SU-DHL-6 (cell line): ENCODE data around the gene FOXE1.

Experiments
- H2AFZ ChIP-seq: fragments of 200-600 bp; sonication (generic); 2 replicates; pipeline ENCODE4 v1.6.1; 2014; ENCODE audit warnings: low read depth, mild to moderate bottlenecking, moderate library complexity, mixed read lengths, antibody characterized with exemption, low read length; ENCODE audit not compliant: severe bottlenecking
- H3F3A ChIP-seq: fragments of 200-600 bp; shearing (Covaris generic); 2 replicates; pipeline ENCODE4 v1.6.0; 2016; ENCODE audit warnings: antibody characterized with exemption, mild to moderate bottlenecking; ENCODE audit not compliant: insufficient read depth
- H3K27ac ChIP-seq: fragments of 200-600 bp; sonication (generic); 2 replicates; pipeline ENCODE4 v1.5.1; 2016; ENCODE audit warnings: low read depth, mild to moderate bottlenecking, low read length, moderate library complexity, mixed read lengths
- H3K27me3 ChIP-seq: fragments of 200-600 bp; sonication (generic), shearing (Covaris generic); 2 replicates; pipeline ENCODE4 v1.6.0; 2014; ENCODE audit warnings: mild to moderate bottlenecking, low read length
- H3K36me3 ChIP-seq: fragments of 200-600 bp; sonication (generic); 2 replicates; pipeline ENCODE4 v1.6.1; 2014; ENCODE audit warnings: mild to moderate bottlenecking, low read length, mixed read lengths
- H3K4me2 ChIP-seq: fragments of 300-600, 200-600 bp; shearing (Covaris generic), sonication (generic); 2 replicates; pipeline ENCODE4 v1.6.0; 2014; ENCODE audit warnings: low read length, low read depth, mild to moderate bottlenecking; ENCODE audit not compliant: poor library complexity, severe bottlenecking
- H3K4me3 ChIP-seq: fragments of 200-600 bp; sonication (generic); 2 replicates; pipeline ENCODE4 v1.5.1; 2014; ENCODE audit warnings: antibody characterized with exemption, low read length, mild to moderate bottlenecking, mixed read lengths; ENCODE audit not compliant: insufficient read depth, poor library complexity, severe bottlenecking
- H3K79me2 ChIP-seq: fragments of 200-600 bp; sonication (generic); 2 replicates; pipeline ENCODE4 v1.6.1; 2014; ENCODE audit warnings: mild to moderate bottlenecking, low read length, moderate library complexity; ENCODE audit not compliant: insufficient read depth
- H3K9ac ChIP-seq: fragments of 200-600 bp; sonication (generic); 2 replicates; pipeline ENCODE4 v1.7.0; 2014; ENCODE audit warnings: mild to moderate bottlenecking, low read length
- H3K9me2 ChIP-seq: fragments of 200-600 bp; sonication (generic); replicated peaks from 2 replicates; pipeline ENCODE4 v1.6.1; 2014; ENCODE audit warnings: low read length; ENCODE audit not compliant: insufficient read depth
- H3K9me3 ChIP-seq: fragments of 200-600 bp; sonication (generic); 2 replicates; pipeline ENCODE4 v1.6.1; 2014; ENCODE audit warnings: low read length, mixed read lengths; ENCODE audit not compliant: insufficient read depth
- H4K20me1 ChIP-seq: fragments of 200-600 bp; sonication (generic); 2 replicates; pipeline ENCODE4 v1.6.1; 2014; ENCODE audit warnings: low read depth, mild to moderate bottlenecking, antibody characterized with exemption, low read length, moderate library complexity, mixed read lengths
- CTCF ChIP-seq: fragments of 200-600 bp; sonication (generic); IDR thresholded peaks from one replicate; pipeline ENCODE4 v1.5.1; 2017; ENCODE audit warnings: antibody characterized with exemption, mild to moderate bottlenecking, low read length, moderate library complexity; ENCODE audit not compliant: insufficient read depth, poor library complexity, severe bottlenecking
- EZH2phosphoT487 ChIP-seq: fragments of 200-600 bp; sonication (generic), shearing (Covaris generic); conservative IDR thresholded peaks from 2 replicates; pipeline ENCODE4 v1.6.1; 2018; ENCODE audit warnings: mild to moderate bottlenecking, antibody characterized with exemption, low read length, moderate library complexity, mixed read lengths

Gene FOXE1

GRCh38 chr9:97853056-97853843 is at the start of gene FOXE1:
Gene FOXE1, plus strand, starts transcription at chr9:97853226. Its CDS starts 689 bp downstream, at chr9:97853915.
- H3K9ac ChIP-seq = no peak within 1 kb of the TSS
- H3K9me3 ChIP-seq = no peaks in the 10 kb centered on the region
- H3K4me2 ChIP-seq = no peak within 1 kb of the TSS
- no peaks in the 10 kb centered on the region for H3K9me2 ChIP-seq
- H4K20me1 ChIP-seq = no peaks in the 10 kb centered on the region
- H3K36me3 ChIP-seq = no peaks in the 10 kb centered on the region
- no peaks in the 10 kb centered on the region for H3K27me3 ChIP-seq
- no peak within 1 kb of the TSS for H3K4me3 ChIP-seq
- TF ChIP-seq CTCF = no peak
- TF ChIP-seq EZH2phosphoT487 = no peak
- H3K27ac ChIP-seq = no peak within 1 kb of the TSS
- H2AFZ ChIP-seq = no peak within 1 kb of the TSS
- H3K79me2 ChIP-seq = no peaks in the 10 kb centered on the region
- H3F3A ChIP-seq = no peaks in the 10 kb centered on the region

GRCh38 chr9:97804059-97804365 is 49.0 kb upstream of the FOXE1 start:
- peak overlapping the region; percentile 75 for H3K9ac ChIP-seq
- H3F3A ChIP-seq = no peaks in the 10 kb centered on the region
- H3K4me3 ChIP-seq = peak overlapping the region; percentile 69
- no peak overlapping the region for H3K27ac ChIP-seq
- H3K79me2 ChIP-seq = no peaks in the 10 kb centered on the region
- H3K9me2 ChIP-seq = no peaks in the 10 kb centered on the region
- H3K9me3 ChIP-seq = no peaks in the 10 kb centered on the region
- no peaks in the 10 kb centered on the region for H4K20me1 ChIP-seq
- TF ChIP-seq CTCF = no peak
- TF ChIP-seq EZH2phosphoT487 = no peak
- no peaks in the 10 kb centered on the region for H3K36me3 ChIP-seq
- peak overlapping the region; percentile 98 for H2AFZ ChIP-seq
- H3K4me2 ChIP-seq = peak overlapping the region; percentile 96
- H3K27me3 ChIP-seq = no peaks in the 10 kb centered on the region

GRCh38 chr9:97806721-97807120 is 46.3 kb upstream of the FOXE1 start:
- Histone ChIP-seq H3K4me3 (no peak overlapping the region), H3K4me2 (no peak overlapping the region), H3K36me3 (no peaks in the 10 kb centered on the region), H3K9ac (no peak overlapping the region), H4K20me1 (no peaks in the 10 kb centered on the region), H3K9me2 (no peaks in the 10 kb centered on the region), H3K79me2 (no peaks in the 10 kb centered on the region), H3K27me3 (no peaks in the 10 kb centered on the region), H3F3A (no peaks in the 10 kb centered on the region), H3K27ac (no peak overlapping the region), H2AFZ (no peak overlapping the region), H3K9me3 (no peaks in the 10 kb centered on the region)
- no peak for TF ChIP-seq CTCF
- TF ChIP-seq EZH2phosphoT487 = no peak
